ENCODE results near the gene CARD10. TPM values are rescaled to one million over a fixed set of nuclear protein-coding genes. Genes with fewer than 3 reads are reported as not detected.

Gene CARD10
- total and polyA plus RNA-seq, 2 donors, result 1.1 to 4.2 TPM

GRCh38 chr22:37480387-37481346 lies 38.5 kb downstream of the CARD10 start:
- Histone ChIP-seq H3K27ac (ENCODE audit: low read depth in 1 of 2, low read length in 1 of 2) (no peak overlapping the region), H3K4me3 (ENCODE audit: low read length in 2 of 2) (no peak overlapping the region), H3K4me1 (ENCODE audit: control insufficient read depth in 2 of 2, insufficient read depth in 2 of 2, low read length in 2 of 2) (peaks cover 27 to 86% of the 10 kb centered on the region in 2 donors), H3K9me3 (ENCODE audit: control insufficient read depth in 2 of 2, insufficient read depth in 1 of 2, low read length in 1 of 2) (no peaks in the 10 kb centered on the region), H3K36me3 (ENCODE audit: control insufficient read depth in 2 of 2, insufficient read depth in 2 of 2, low read length in 1 of 2) (peaks cover 32 to 53% of the 10 kb centered on the region in 2 donors), H3K27me3 (ENCODE audit: control insufficient read depth in 2 of 2, insufficient read depth in 1 of 2, low read length in 1 of 2) (no peaks in the 10 kb centered on the region)
- DNase-seq (ENCODE audit: low read depth in 6 of 9, low spot score in 9 of 9), result no peak
- WGBS, result 95% methylated on average over 17 of the region's 17 CpGs

- WGBS, result 98% methylated on average over 15 of the region's 15 CpGs
- Histone ChIP-seq H3K27me3 (ENCODE audit: control insufficient read depth in 2 of 2, insufficient read depth in 1 of 2, low read length in 1 of 2) (no peaks in the 10 kb centered on the region), H3K4me3 (ENCODE audit: low read length in 2 of 2) (no peak overlapping the region), H3K36me3 (ENCODE audit: control insufficient read depth in 2 of 2, insufficient read depth in 2 of 2, low read length in 1 of 2) (peaks cover 47 to 68% of the 10 kb centered on the region in 2 donors), H3K27ac (ENCODE audit: low read depth in 1 of 2, low read length in 1 of 2) (peak overlapping the region in 1 of 2 donors; percentile 8), H3K9me3 (ENCODE audit: control insufficient read depth in 2 of 2, insufficient read depth in 1 of 2, low read length in 1 of 2) (peaks cover 0 to 5% of the 10 kb centered on the region in 2 donors), H3K4me1 (ENCODE audit: control insufficient read depth in 2 of 2, insufficient read depth in 2 of 2, low read length in 2 of 2) (peaks cover 27 to 87% of the 10 kb centered on the region in 2 donors)
- DNase-seq (ENCODE audit: low read depth in 6 of 9, low spot score in 9 of 9), result no peak
These were observed 40.0 kb downstream of the CARD10 start for GRCh38 chr22:37479196-37479595.

- peak overlapping the region; percentile 85 to 100 for H3K27ac ChIP-seq (ENCODE audit: low read depth in 1 of 2, low read length in 1 of 2)
- H3K9me3 ChIP-seq (ENCODE audit: control insufficient read depth in 2 of 2, insufficient read depth in 1 of 2, low read length in 1 of 2), result peaks cover 0 to 5% of the 10 kb centered on the region in 2 donors
- H3K27me3 ChIP-seq (ENCODE audit: control insufficient read depth in 2 of 2, insufficient read depth in 1 of 2, low read length in 1 of 2), result no peaks in the 10 kb centered on the region
- H3K4me1 ChIP-seq (ENCODE audit: control insufficient read depth in 2 of 2, insufficient read depth in 2 of 2, low read length in 2 of 2), result peaks cover 21 to 75% of the 10 kb centered on the region in 2 donors
- peak in 7 of 9 donors; percentile 73 to 94 (median 86) for DNase-seq (ENCODE audit: low read depth in 6 of 9, low spot score in 9 of 9)
- peak overlapping the region in 1 of 2 donors; percentile 9 for H3K4me3 ChIP-seq (ENCODE audit: low read length in 2 of 2)
- WGBS, result 32% methylated on average over 14 of the region's 14 CpGs
- H3K36me3 ChIP-seq (ENCODE audit: control insufficient read depth in 2 of 2, insufficient read depth in 2 of 2, low read length in 1 of 2), result peaks cover 60 to 81% of the 10 kb centered on the region in 2 donors
These were observed 42.6 kb downstream of the CARD10 start for GRCh38 chr22:37476389-37477329.

- WGBS, result 91% methylated on average over 11 of the region's 11 CpGs
- peak overlapping the region in 1 of 2 donors; percentile 100 for H3K27ac ChIP-seq (ENCODE audit: low read depth in 1 of 2, low read length in 1 of 2)
- H3K4me1 ChIP-seq (ENCODE audit: control insufficient read depth in 2 of 2, insufficient read depth in 2 of 2, low read length in 2 of 2), result peaks cover 21 to 64% of the 10 kb centered on the region in 2 donors
- DNase-seq (ENCODE audit: low read depth in 6 of 9, low spot score in 9 of 9), result no peak
- H3K27me3 ChIP-seq (ENCODE audit: control insufficient read depth in 2 of 2, insufficient read depth in 1 of 2, low read length in 1 of 2), result no peaks in the 10 kb centered on the region
- H3K36me3 ChIP-seq (ENCODE audit: control insufficient read depth in 2 of 2, insufficient read depth in 2 of 2, low read length in 1 of 2), result peaks cover 63 to 88% of the 10 kb centered on the region in 2 donors
- peaks cover 1 to 5% of the 10 kb centered on the region in 2 donors for H3K9me3 ChIP-seq (ENCODE audit: control insufficient read depth in 2 of 2, insufficient read depth in 1 of 2, low read length in 1 of 2)
- no peak overlapping the region for H3K4me3 ChIP-seq (ENCODE audit: low read length in 2 of 2)
These were observed 44.6 kb downstream of the CARD10 start for GRCh38 chr22:37474447-37475090.

- Histone ChIP-seq H3K36me3 (ENCODE audit: control insufficient read depth in 2 of 2, insufficient read depth in 2 of 2, low read length in 1 of 2) (peaks cover 62 to 88% of the 10 kb centered on the region in 2 donors), H3K27me3 (ENCODE audit: control insufficient read depth in 2 of 2, insufficient read depth in 1 of 2, low read length in 1 of 2) (no peaks in the 10 kb centered on the region)
- 94% methylated on average over 8 of the region's 8 CpGs for WGBS
These were observed 45.7 kb downstream of the CARD10 start for GRCh38 chr22:37473437-37473946.

GRCh38 chr22:37472418-37473006 lies 46.7 kb downstream of the CARD10 start:
- peak in 3 of 9 donors; percentile 44 to 54 (median 50) for DNase-seq (ENCODE audit: low read depth in 6 of 9, low spot score in 9 of 9)
- Histone ChIP-seq H3K4me3 (ENCODE audit: low read length in 2 of 2) (no peak overlapping the region), H3K36me3 (ENCODE audit: control insufficient read depth in 2 of 2, insufficient read depth in 2 of 2, low read length in 1 of 2) (peaks cover 57 to 84% of the 10 kb centered on the region in 2 donors), H3K27ac (ENCODE audit: low read depth in 1 of 2, low read length in 1 of 2) (peak overlapping the region in 1 of 2 donors; percentile 91), H3K9me3 (ENCODE audit: control insufficient read depth in 2 of 2, insufficient read depth in 1 of 2, low read length in 1 of 2) (peaks cover 2 to 7% of the 10 kb centered on the region in 2 donors), H3K27me3 (ENCODE audit: control insufficient read depth in 2 of 2, insufficient read depth in 1 of 2, low read length in 1 of 2) (no peaks in the 10 kb centered on the region), H3K4me1 (ENCODE audit: control insufficient read depth in 2 of 2, insufficient read depth in 2 of 2, low read length in 2 of 2) (peaks cover 21 to 54% of the 10 kb centered on the region in 2 donors)
- WGBS, result 81% methylated on average over 8 of the region's 8 CpGs

More at GRCh38 chr22:37473437-37473946, 45.7 kb downstream of the CARD10 start:
- Histone ChIP-seq H3K9me3 (ENCODE audit: control insufficient read depth in 2 of 2, insufficient read depth in 1 of 2, low read length in 1 of 2) (peaks cover 1 to 7% of the 10 kb centered on the region in 2 donors), H3K4me1 (ENCODE audit: control insufficient read depth in 2 of 2, insufficient read depth in 2 of 2, low read length in 2 of 2) (peaks cover 21 to 63% of the 10 kb centered on the region in 2 donors), H3K27ac (ENCODE audit: low read depth in 1 of 2, low read length in 1 of 2) (no peak overlapping the region), H3K4me3 (ENCODE audit: low read length in 2 of 2) (no peak overlapping the region)
- no peak for DNase-seq (ENCODE audit: low read depth in 6 of 9, low spot score in 9 of 9)

GRCh38 chr22:37471727-37472417 lies 47.3 kb downstream of the CARD10 start:
- Histone ChIP-seq H3K27me3 (ENCODE audit: control insufficient read depth in 2 of 2, insufficient read depth in 1 of 2, low read length in 1 of 2) (no peaks in the 10 kb centered on the region), H3K27ac (ENCODE audit: low read depth in 1 of 2, low read length in 1 of 2) (peak overlapping the region in 1 of 2 donors; percentile 91), H3K36me3 (ENCODE audit: control insufficient read depth in 2 of 2, insufficient read depth in 2 of 2, low read length in 1 of 2) (peaks cover 64 to 84% of the 10 kb centered on the region in 2 donors), H3K4me1 (ENCODE audit: control insufficient read depth in 2 of 2, insufficient read depth in 2 of 2, low read length in 2 of 2) (peaks cover 15 to 47% of the 10 kb centered on the region in 2 donors), H3K9me3 (ENCODE audit: control insufficient read depth in 2 of 2, insufficient read depth in 1 of 2, low read length in 1 of 2) (peaks cover 3 to 7% of the 10 kb centered on the region in 2 donors), H3K4me3 (ENCODE audit: low read length in 2 of 2) (no peak overlapping the region)
- peak in 2 of 9 donors; percentile 63 to 67 for DNase-seq (ENCODE audit: low read depth in 6 of 9, low spot score in 9 of 9)
- WGBS, result 88% methylated on average over 9 of the region's 9 CpGs

Measured in thymus (tissue), 11 donors.